HG03108 (cell line): ENCODE data around the gene OR4S2.

Source experiments
- ATAC-seq: cut with Tn5 transposase; IDR thresholded peaks from one replicate; pipeline ENCODE4 v1.9.1; 2021; ENCODE audit warnings: moderate library complexity; ENCODE audit not compliant: unreplicated experiment

The OR4S2 gene, protein sequence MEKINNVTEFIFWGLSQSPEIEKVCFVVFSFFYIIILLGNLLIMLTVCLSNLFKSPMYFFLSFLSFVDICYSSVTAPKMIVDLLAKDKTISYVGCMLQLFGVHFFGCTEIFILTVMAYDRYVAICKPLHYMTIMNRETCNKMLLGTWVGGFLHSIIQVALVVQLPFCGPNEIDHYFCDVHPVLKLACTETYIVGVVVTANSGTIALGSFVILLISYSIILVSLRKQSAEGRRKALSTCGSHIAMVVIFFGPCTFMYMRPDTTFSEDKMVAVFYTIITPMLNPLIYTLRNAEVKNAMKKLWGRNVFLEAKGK

DNA sequence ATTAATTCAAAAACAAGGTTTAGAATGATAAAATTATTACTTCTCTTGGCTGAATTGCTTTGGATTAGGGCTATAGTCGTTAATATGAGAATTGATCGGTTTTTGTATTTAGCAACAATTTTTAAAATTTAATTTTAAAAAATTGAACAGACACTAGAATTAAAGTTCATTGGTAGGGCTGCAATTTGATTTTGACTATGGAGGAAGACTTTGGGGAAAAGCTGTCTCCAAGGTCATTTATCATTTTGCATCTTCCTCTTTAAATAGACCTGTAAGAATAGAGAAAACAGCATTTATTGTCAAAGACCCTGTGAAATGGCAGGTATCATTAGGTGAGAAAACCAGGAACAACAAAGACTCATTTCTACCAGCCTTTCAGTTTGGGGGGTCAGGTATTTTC lies at the start of gene OR4S2:
Gene OR4S2 (plus strand): TSS at position 301 of the 400 bp plus-strand sequence. CDS start 2,577 bp downstream, outside the sequence.
- no peak for ATAC-seq

DNA sequence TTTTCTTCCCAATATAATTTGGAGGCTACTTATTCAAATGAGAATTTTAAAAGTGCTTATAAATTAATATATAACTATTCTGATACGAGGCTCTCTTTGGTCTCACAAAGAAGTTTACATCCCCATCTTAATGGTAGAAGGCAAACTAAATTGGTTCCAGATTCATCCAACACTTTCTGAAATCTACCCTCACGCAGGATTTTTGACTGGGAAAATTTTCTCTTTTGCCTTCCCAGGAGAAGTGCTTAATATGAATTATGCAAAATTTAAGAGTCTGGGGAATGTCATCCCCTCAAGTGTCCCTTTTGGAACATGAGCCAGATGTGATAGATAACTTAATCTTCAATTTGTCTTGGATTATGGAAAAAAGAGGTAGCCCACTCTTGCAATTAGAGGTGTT lies 40.6 kb upstream of the OR4S2 start, which contains the start of gene OR4C11:
Gene OR4C11 (minus strand): TSS at position 101 of the 400 bp plus-strand sequence. CDS start 3,272 bp downstream, outside the sequence.
- ATAC-seq: no peak

DNA sequence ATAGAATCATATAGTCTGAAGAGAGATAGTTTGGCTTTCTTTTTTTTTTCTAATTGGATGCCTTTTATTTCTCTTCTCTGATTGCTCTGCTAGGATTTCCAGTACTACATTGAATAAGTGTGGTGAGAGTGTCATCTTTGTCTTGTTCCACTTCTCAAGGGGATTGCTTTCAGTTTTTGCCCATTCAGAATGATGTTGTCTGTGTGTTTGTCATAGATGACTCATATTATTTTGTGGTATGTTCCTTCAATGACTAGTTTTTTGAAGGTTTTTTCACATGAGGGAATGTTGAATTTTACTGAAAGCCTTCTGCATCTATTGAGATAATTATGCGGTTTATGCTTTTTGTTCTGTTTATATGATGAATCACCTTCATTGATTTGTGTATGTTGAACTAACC lies 23.6 kb upstream of the OR4S2 start:
- no peak for ATAC-seq

DNA sequence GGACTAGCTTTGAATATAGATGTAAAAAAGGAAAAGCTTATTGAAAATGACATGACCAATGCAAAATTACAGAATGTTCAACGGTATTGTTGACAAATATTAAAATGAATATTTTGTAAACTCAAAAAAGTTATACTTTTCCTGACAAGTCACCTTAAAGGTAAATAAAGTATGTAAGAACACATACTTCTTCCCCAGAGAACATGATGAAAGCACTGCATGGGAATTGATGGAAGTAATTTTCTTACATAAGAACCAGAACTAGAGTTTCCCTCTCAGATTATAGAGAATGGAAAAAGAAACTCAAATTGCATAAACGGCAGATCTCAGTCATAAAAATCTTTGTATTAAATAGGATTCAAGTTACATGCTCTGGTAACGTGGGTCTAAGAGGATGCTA lies 13.3 kb upstream of the OR4S2 start, which contains the start of gene OR4P4:
Gene OR4P4 (plus strand): TSS at position 301 of the 400 bp plus-strand sequence.
- ATAC-seq: no peak

DNA sequence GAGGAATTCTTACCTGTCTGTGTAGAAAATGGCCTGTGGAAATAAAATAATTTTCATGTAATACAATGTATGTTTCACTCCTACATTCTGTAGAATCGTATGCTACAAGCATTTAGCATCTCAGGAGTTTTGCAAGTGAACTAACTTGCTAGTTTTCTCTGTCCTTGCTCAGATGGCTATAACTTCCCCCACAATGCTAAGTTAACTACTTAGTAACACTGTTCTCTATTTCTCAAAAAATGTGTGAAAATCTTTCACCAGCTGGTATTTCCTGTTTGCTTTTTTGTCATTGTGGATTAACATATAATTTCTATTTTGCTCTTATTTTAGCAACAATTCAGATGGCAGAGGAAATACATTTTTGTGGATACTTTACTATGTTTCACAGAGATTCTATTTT lies 4.4 kb downstream of the OR4S2 start:
- no peak for ATAC-seq

DNA sequence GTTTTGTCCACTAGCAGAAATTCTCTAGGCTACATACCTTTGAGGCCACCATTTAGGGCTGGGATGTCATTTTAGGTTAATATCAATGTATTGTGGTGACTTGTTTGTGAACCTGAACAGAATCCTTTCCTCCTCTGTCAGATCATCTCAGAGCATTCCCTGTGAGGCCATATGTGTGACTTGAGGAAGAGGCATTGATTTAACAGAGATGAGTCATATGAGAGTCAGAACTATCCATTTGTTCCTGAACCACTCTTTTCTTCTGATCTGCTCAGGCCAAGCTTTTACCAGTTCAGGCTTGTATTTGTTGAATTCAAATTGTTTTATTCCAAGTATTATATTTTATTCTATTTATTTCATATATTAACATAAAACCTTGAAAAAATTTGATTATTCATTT lies 7.0 kb downstream of the OR4S2 start:
- ATAC-seq: no peak

DNA sequence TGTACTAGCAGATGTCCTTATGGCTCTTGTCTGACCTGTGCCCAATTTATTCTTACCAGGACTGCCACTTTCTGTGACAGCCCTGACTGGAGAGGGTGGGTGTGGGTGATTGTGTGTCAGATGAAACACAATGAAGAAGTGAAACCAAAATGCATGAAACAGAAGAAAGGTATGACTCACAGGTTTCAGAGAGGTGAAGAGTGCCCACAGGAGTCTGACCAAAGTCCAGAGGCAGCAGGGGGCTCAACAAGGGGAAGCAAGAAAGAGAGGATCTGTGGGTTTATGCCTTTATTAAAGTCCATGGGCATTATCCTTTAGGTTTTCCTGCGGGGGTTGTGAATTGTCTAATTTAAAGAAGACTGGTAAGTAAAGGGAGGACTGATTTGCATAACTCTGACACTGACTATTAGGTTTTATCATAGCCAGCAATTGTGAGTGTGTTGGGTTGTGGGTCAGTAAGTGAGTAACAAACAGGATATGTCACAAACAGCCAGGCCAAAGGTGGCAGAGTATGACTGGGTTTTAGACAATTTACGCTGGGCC lies 10.0 kb downstream of the OR4S2 start:
- peak; percentile 95 for ATAC-seq

DNA sequence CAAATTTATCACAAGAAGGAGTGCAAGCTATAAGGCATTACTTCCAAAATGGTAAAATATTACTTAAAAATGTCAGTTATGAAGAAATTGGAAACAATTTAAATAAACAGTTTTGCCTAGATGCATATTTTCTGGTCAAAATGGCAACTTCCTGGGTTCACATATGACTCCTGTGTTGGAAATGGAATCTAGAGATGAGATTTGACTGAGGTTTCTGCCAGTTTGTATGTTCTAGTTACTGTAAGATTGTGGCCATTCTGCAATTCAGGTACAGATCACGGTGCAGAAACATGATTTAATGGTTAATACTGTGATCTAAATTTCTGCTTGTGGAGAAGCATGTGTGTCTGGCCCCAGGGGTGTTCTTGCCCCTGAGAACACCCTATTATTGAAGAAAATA lies 10.5 kb downstream of the OR4S2 start:
- peak; percentile 36 for ATAC-seq

DNA sequence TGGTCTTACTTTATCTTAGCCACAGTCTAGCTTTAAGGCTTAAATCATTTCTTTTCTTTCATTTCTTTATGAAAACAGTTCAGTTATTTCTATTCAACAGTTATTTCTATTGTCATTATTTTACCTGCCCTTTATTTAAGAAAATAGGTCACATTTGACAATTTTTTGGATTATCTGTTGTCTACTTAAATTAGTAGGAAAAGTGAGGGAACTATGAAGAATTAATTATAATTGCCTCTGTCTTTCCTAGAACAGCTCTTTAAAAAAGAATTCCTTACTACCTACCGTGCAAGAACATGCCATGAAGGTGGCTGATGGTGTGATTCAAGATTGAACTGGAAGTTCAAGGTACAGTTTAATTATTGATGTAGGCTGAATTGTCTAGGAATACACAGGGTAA lies 13.8 kb downstream of the OR4S2 start, which contains the start of gene OR4C6:
Gene OR4C6 (plus strand): TSS at position 301 of the 400 bp plus-strand sequence. CDS start 2,966 bp downstream, outside the sequence.
- ATAC-seq: no peak

DNA sequence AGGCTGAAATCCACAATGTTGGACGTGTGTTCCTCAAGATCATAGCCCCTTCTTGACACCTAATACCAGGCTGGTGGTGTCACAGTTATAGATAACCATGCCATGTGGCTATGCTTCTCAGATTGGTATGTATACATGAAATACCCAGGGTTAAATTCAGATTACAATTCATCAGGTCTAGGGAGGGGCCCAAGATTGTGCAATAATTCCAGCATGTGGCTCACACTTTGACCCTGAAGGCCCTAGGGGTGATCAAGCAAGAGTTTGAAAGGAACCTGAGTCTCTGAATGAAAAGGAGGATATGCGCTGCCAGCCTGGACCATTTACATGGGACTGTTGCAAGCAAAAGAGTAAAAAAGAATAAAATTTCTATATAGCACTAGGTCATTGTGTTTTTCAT lies 21.2 kb downstream of the OR4S2 start:
- ATAC-seq: no peak

DNA sequence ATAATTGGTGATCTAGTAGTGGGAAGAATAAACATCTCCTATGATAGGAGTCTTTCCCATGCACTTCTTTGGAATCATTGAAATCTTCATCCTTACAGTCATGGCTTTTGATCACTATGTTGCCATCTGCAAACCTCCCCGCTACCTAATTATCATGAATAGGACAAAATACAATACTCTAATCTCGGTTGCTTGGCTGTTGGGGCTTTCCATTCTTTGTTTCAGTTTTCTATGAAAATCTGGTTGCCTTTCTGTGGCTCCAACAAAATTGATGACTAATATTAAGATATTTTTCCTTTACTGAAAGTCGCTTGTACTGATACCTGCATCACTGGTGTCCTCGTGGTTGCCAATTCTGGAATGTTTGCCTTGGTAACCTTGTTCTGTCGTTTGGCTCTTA lies 25.7 kb downstream of the OR4S2 start:
- ATAC-seq: no peak

DNA sequence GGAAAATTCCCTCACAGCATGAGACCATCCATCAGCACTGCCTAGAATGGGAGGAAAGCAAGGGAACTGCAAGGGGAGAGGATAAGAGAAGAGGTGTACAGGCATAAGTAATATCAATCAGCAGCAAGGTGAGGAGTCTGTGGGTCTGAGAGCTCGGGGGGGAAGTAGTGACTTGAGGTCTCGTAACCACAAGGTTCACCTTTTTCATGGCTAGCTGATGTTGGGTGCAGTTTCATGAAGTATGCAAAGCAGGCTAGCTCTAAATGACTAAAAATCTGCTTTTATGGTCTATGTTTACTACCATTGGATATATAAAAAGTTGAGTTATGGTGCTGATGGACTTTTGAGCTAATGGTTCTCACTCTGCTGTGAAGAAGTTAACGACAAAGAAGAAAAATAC lies 49.7 kb downstream of the OR4S2 start:
- no peak for ATAC-seq

DNA sequence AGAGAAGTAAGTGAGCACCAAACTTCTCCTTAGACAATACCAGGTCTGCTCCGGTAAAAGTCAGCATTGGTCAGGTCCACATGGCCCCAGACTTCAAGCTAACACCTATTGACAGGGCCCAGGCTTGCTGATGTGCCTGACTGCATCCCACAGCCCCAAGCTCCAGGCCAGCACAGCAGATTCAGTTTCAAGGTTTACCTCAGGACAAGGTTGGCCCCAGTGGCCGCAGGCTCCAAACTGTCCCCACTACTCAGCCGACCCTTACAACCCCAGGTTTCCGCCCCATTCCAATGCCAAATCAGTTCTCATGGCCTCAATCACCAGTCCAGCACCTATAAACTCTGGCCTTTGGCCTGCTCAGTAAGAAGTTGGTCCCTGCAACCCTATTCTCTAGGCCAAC lies 53.3 kb downstream of the OR4S2 start:
- ATAC-seq: no peak
